CD4-positive, alpha-beta T cell treated with Interleukin-4 for 4 hours (primary cell): ENCODE results near the gene GJA4.

ENCODE experiments used
- DNase-seq: peaks from one replicate; pipeline ENCODE4 v3.0.0-alpha.2; 2020

GJA4 gene

GRCh38 chr1:34792868-34793727 lies at the start of gene GJA4:
Gene GJA4, plus strand, starts transcription at chr1:34792999. Its CDS starts 1,215 bp downstream, at chr1:34794214.
- DNase-seq, result no peak

- no peak for DNase-seq
These were observed 49.0 kb upstream of the GJA4 start for GRCh38 chr1:34743775-34744174.

GRCh38 chr1:34744851-34745250 lies 47.9 kb upstream of the GJA4 start:
- no peak for DNase-seq

GRCh38 chr1:34745666-34746065 lies 47.1 kb upstream of the GJA4 start:
- DNase-seq, result no peak

GRCh38 chr1:34746101-34746500 lies 46.7 kb upstream of the GJA4 start:
- no peak for DNase-seq

GRCh38 chr1:34746785-34747637 lies 45.8 kb upstream of the GJA4 start:
- DNase-seq, result no peak

- DNase-seq, result no peak
These were observed 45.2 kb upstream of the GJA4 start for GRCh38 chr1:34747638-34747941.

- no peak for DNase-seq
These were observed 42.8 kb upstream of the GJA4 start for GRCh38 chr1:34749992-34750391.

- no peak for DNase-seq
These were observed 42.2 kb upstream of the GJA4 start for GRCh38 chr1:34750610-34751009.

- DNase-seq, result no peak
These were observed 39.6 kb upstream of the GJA4 start for GRCh38 chr1:34753163-34753562.

GRCh38 chr1:34754964-34755637 lies 37.7 kb upstream of the GJA4 start, which contains the start of gene GJB5:
Gene GJB5, plus strand, starts transcription at chr1:34755047. Its CDS starts 2,284 bp downstream, at chr1:34757331.
- DNase-seq, result no peak

- no peak for DNase-seq
These were observed 36.8 kb upstream of the GJA4 start for GRCh38 chr1:34755961-34756360.

GRCh38 chr1:34757386-34757785 lies 35.4 kb upstream of the GJA4 start:
- DNase-seq, result no peak

GRCh38 chr1:34758751-34759150 lies 34.0 kb upstream of the GJA4 start:
- no peak for DNase-seq

- no peak for DNase-seq
These were observed 33.1 kb upstream of the GJA4 start, which contains the start of gene GJB4 for GRCh38 chr1:34759503-34760357. Gene GJB4, plus strand, starts transcription at chr1:34759740. Its CDS starts 1,515 bp downstream, at chr1:34761255.

GRCh38 chr1:34761176-34761761 lies 31.5 kb upstream of the GJA4 start:
- DNase-seq, result no peak

GRCh38 chr1:34761776-34762307 lies 31.0 kb upstream of the GJA4 start:
- no peak for DNase-seq

- no peak for DNase-seq
These were observed 30.2 kb upstream of the GJA4 start for GRCh38 chr1:34762474-34763141.

GRCh38 chr1:34763142-34763781 lies 29.5 kb upstream of the GJA4 start:
- no peak for DNase-seq

GRCh38 chr1:34768856-34769255 lies 23.9 kb upstream of the GJA4 start:
- no peak for DNase-seq
